ENCODE data around the gene WDR1. TPM values are rescaled to one million over a fixed set of nuclear protein-coding genes. Genes with fewer than 3 reads are reported as not detected.

WDR1 gene
- total and polyA plus RNA-seq, 4 donors = 85.8 to 148 (median 135) TPM

DNA sequence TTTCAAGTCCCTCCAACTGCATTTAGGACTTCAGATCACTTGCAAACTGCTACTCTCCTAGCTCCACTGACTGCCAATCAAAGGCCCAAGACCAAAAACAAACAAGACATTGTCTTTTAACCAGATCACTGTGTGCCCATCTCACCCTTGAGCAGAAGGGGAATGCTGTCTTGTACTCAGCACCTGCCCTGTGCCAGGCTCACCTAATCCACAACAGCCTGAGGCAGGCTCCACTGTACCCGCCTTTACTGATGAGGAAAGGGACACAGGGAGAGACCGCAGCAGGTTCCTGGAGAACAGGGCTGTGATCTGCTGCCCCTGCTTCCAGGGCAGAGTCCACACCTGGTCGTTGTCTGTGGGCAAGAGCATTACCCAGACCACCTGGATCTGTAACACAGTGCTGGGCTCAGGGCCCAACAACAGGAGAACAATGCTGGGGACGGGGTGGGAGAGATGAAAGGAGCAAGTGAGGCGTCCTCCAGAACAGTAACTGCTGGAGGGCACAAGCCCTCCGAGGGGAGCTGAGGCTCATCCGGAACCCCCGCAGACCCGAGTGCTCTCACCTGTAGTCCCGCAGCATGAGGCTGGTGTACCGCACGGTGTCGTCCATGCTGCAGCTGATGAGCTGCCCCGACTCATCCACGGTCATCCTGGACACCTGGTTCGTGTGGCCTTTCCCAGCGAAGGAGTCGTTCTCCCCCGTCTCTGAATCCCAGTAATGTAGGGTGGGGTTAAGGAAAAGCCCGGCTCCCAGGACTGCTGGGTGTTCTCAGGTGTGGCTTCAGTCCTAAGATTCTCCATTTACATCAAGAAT, 33.9 kb downstream of the WDR1 start:
- Histone ChIP-seq H3K4me3 (ENCODE audit: low read depth, low read length) (no peak overlapping the region), H3K36me3 (ENCODE audit: control insufficient read depth, insufficient read depth, low read length) (peaks cover 97% of the 10 kb centered on the region), H3K27me3 (ENCODE audit: control insufficient read depth, insufficient read depth, low read length) (no peaks in the 10 kb centered on the region), H3K4me1 (ENCODE audit: control insufficient read depth, insufficient read depth, low read length) (peaks cover 3% of the 10 kb centered on the region), H3K9me3 (ENCODE audit: control insufficient read depth, insufficient read depth, low read length) (no peaks in the 10 kb centered on the region), H3K27ac (ENCODE audit: low read depth, low read length) (no peak overlapping the region)
- 89% methylated on average over 16 of the region's 20 CpGs for WGBS (ENCODE audit: insufficient coverage)
- DNase-seq (ENCODE audit: low read depth in 4 of 6, low spot score in 6 of 6) = no peak

DNA sequence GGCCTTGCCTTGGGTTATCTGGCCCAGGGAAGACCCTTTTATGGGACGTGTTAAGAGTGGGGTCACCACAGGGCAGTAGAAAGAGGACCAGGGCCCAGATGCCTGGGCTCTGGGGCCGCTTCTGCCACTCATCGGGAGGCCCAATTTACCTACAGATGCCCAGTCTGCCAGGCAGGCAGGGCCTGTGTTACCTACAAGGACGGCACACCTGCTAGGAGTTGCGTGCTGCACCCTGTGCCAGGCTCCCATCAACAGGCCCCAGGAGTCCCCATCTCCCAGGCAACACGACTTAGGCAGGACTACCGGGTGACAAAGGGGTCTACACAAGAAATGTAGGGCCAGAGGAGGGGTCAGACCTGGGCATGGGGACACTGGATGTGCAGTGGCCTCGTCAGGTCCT, 34.6 kb downstream of the WDR1 start:
- Histone ChIP-seq H3K36me3 (ENCODE audit: control insufficient read depth, insufficient read depth, low read length) (peaks cover 97% of the 10 kb centered on the region), H3K27ac (ENCODE audit: low read depth, low read length) (no peak overlapping the region), H3K9me3 (ENCODE audit: control insufficient read depth, insufficient read depth, low read length) (no peaks in the 10 kb centered on the region), H3K4me3 (ENCODE audit: low read depth, low read length) (no peak overlapping the region), H3K27me3 (ENCODE audit: control insufficient read depth, insufficient read depth, low read length) (no peaks in the 10 kb centered on the region), H3K4me1 (ENCODE audit: control insufficient read depth, insufficient read depth, low read length) (peaks cover 3% of the 10 kb centered on the region)
- DNase-seq (ENCODE audit: low read depth in 4 of 6, low spot score in 6 of 6) = no peak
- 88% methylated on average over 8 of the region's 8 CpGs for WGBS (ENCODE audit: insufficient coverage)

DNA sequence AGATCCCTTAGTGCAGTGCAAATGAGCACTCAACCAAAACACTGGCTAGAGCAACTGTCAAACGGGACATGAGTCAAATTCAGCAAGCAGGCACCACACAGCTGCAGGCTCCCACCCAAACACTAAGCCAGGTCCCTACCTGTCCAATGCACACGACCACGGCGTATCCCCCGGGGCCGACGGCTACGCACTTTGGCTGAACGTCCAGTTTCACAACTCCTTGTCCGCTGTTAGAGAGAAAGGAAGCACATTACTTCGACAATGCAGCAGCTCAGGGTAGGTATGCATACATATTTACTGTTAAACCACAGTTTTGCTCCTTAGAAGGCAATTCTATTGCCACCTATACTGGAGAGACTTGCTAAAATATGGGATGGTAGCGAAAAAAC, 35.4 kb downstream of the WDR1 start:
- peaks cover 97% of the 10 kb centered on the region for H3K36me3 ChIP-seq (ENCODE audit: control insufficient read depth, insufficient read depth, low read length)
- no peak for DNase-seq (ENCODE audit: low read depth in 4 of 6, low spot score in 6 of 6)

DNA sequence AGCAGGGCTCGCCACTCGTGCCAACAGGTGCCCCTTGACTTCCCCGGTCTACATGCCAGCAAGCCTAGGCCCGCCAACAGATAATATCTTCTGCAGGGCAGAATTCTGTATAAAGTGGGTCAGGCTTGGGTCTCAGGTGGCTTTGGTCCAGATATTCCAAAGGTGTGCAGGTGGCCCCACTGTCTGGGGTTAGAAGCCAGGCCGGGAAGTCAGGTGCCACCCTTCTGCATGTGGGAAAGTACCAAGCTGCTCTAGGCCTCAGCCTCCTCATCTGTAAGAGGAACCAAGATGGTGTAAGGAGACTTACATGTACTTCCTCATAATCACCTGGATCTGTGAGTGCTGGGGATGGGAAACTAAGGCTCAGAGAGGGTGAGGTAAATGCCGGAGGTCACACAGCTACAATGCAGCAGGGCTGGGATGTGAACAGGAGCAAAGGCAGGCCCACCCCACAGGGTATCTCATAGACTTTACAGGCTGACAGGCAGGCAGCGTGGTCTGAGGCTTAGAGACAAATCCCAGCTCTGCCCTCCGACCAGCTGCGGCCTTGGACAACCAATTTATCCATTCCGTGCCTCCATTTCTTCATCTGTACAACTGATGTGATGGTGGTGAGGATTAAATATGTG, 35.9 kb downstream of the WDR1 start:
- no peaks in the 10 kb centered on the region for H3K9me3 ChIP-seq (ENCODE audit: control insufficient read depth, insufficient read depth, low read length)
- 96% methylated on average over 3 of the region's 10 CpGs for WGBS (ENCODE audit: insufficient coverage)
- no peak overlapping the region for H3K27ac ChIP-seq (ENCODE audit: low read depth, low read length)
- H3K36me3 ChIP-seq (ENCODE audit: control insufficient read depth, insufficient read depth, low read length) = peaks cover 97% of the 10 kb centered on the region
- H3K27me3 ChIP-seq (ENCODE audit: control insufficient read depth, insufficient read depth, low read length) = no peaks in the 10 kb centered on the region
- no peak for DNase-seq (ENCODE audit: low read depth in 4 of 6, low spot score in 6 of 6)
- no peak overlapping the region for H3K4me3 ChIP-seq (ENCODE audit: low read depth, low read length)
- H3K4me1 ChIP-seq (ENCODE audit: control insufficient read depth, insufficient read depth, low read length) = peaks cover 3% of the 10 kb centered on the region

More for the DNA sequence above, 35.4 kb downstream of the WDR1 start:
- WGBS (ENCODE audit: insufficient coverage) = 93% methylated on average over 10 of the region's 12 CpGs
- H3K27ac ChIP-seq (ENCODE audit: low read depth, low read length) = no peak overlapping the region
- peaks cover 3% of the 10 kb centered on the region for H3K4me1 ChIP-seq (ENCODE audit: control insufficient read depth, insufficient read depth, low read length)
- H3K27me3 ChIP-seq (ENCODE audit: control insufficient read depth, insufficient read depth, low read length) = no peaks in the 10 kb centered on the region
- H3K9me3 ChIP-seq (ENCODE audit: control insufficient read depth, insufficient read depth, low read length) = no peaks in the 10 kb centered on the region
- no peak overlapping the region for H3K4me3 ChIP-seq (ENCODE audit: low read depth, low read length)

DNA sequence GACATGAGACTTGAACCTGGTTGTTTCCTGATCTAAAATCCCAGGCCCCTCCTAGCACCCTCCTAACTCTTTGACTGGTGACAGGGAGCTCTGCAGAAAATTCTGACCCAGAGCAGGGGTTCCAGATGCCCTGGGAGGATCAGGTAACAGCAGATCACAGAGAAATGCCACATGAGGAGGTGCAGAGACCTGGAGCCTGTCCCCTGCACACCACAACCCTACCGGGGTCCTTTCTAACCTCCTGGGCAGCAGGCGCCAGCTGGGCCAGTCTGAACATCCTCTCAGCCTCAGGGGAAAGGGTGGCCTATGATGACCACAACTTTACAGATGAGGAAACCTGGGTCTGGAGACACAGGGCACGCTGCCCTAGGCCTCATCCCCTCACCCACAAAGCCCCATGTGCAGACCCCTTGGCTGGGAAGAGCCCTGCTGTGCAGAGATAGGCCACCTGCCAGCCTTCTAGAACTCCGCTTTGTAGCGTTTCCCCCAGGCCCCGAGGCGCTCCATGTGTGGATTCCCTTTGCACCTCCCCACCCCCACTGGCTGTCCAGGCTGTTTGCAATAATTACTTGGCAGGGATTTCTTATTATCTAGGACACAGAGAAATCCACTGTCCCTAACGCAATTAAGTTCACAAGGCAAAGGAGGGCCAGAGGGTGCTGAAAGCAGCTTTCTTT, 36.5 kb downstream of the WDR1 start:
- H3K9me3 ChIP-seq (ENCODE audit: control insufficient read depth, insufficient read depth, low read length) = no peaks in the 10 kb centered on the region
- DNase-seq (ENCODE audit: low read depth in 4 of 6, low spot score in 6 of 6) = no peak
- H3K36me3 ChIP-seq (ENCODE audit: control insufficient read depth, insufficient read depth, low read length) = peaks cover 97% of the 10 kb centered on the region
- H3K27ac ChIP-seq (ENCODE audit: low read depth, low read length) = no peak overlapping the region
- peaks cover 3% of the 10 kb centered on the region for H3K4me1 ChIP-seq (ENCODE audit: control insufficient read depth, insufficient read depth, low read length)
- WGBS (ENCODE audit: insufficient coverage) = 79% methylated on average over 8 of the region's 8 CpGs
- no peaks in the 10 kb centered on the region for H3K27me3 ChIP-seq (ENCODE audit: control insufficient read depth, insufficient read depth, low read length)
- H3K4me3 ChIP-seq (ENCODE audit: low read depth, low read length) = no peak overlapping the region

DNA sequence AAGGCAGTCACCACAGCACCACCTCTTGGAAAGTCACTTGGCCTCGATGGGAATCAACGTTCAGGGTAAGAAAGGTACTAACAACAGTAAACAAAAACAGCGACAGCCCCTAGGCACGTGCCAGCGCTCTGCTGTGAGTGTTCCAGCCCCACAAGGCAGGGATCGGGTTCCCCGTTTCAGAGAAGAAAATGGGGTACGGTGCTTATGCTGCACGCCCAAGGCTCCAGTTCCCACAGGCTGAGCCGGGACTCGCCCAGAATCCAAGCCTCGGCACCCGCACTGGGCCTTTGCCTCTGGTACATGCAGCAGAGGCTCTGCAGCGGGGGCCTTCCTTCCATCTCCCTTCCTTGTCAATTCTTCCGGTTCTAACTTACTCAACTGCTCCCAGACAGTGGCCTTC, 37.3 kb downstream of the WDR1 start:
- WGBS (ENCODE audit: insufficient coverage) = 96% methylated on average over 13 of the region's 15 CpGs

DNA sequence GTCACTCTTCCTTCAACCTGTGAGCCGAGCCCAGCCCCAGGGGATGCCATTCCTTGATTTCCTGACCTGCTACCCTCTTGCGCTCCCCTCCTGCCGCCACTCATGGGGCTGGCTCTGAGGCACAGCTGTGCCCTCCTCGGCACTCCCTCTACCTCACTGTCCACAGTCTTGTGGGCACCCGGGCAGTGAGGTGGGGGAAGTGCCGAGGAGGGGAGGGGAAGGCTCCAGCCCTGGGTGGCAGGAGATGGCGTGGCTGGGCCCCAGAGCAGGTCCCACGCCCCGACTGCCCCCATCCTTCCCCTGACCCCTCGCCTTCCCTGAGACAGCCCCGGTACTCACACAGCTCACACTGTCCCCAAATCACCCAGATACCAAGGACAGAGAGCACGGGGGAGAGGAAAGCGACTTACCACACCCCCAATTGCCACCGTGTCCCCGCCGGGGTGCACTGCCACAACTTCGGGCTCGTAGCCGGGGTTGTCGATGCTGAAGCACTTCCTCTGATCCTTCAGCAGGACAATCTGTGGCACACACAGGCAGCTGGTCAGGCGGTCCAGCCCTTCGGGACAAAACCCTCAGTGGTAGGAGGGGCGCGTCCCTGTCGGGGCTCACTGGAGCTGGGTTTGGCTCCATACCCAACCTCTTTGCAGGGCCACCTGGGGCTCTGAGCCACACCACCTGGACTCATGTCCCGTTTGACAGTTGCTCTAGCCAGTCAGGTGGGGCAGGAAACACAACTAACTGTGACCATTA, 37.9 kb downstream of the WDR1 start:
- DNase-seq (ENCODE audit: low read depth in 4 of 6, low spot score in 6 of 6) = no peak
- H3K9me3 ChIP-seq (ENCODE audit: control insufficient read depth, insufficient read depth, low read length) = no peaks in the 10 kb centered on the region
- no peak overlapping the region for H3K27ac ChIP-seq (ENCODE audit: low read depth, low read length)
- 95% methylated on average over 19 of the region's 26 CpGs for WGBS (ENCODE audit: insufficient coverage)
- no peak overlapping the region for H3K4me3 ChIP-seq (ENCODE audit: low read depth, low read length)
- peaks cover 3% of the 10 kb centered on the region for H3K4me1 ChIP-seq (ENCODE audit: control insufficient read depth, insufficient read depth, low read length)
- H3K27me3 ChIP-seq (ENCODE audit: control insufficient read depth, insufficient read depth, low read length) = no peaks in the 10 kb centered on the region
- H3K36me3 ChIP-seq (ENCODE audit: control insufficient read depth, insufficient read depth, low read length) = peaks cover 94% of the 10 kb centered on the region

More for the DNA sequence above, 37.3 kb downstream of the WDR1 start:
- Histone ChIP-seq H3K27me3 (ENCODE audit: control insufficient read depth, insufficient read depth, low read length) (no peaks in the 10 kb centered on the region), H3K36me3 (ENCODE audit: control insufficient read depth, insufficient read depth, low read length) (peaks cover 96% of the 10 kb centered on the region), H3K27ac (ENCODE audit: low read depth, low read length) (no peak overlapping the region), H3K9me3 (ENCODE audit: control insufficient read depth, insufficient read depth, low read length) (no peaks in the 10 kb centered on the region), H3K4me1 (ENCODE audit: control insufficient read depth, insufficient read depth, low read length) (peaks cover 3% of the 10 kb centered on the region), H3K4me3 (ENCODE audit: low read depth, low read length) (no peak overlapping the region)
- no peak for DNase-seq (ENCODE audit: low read depth in 4 of 6, low spot score in 6 of 6)

DNA sequence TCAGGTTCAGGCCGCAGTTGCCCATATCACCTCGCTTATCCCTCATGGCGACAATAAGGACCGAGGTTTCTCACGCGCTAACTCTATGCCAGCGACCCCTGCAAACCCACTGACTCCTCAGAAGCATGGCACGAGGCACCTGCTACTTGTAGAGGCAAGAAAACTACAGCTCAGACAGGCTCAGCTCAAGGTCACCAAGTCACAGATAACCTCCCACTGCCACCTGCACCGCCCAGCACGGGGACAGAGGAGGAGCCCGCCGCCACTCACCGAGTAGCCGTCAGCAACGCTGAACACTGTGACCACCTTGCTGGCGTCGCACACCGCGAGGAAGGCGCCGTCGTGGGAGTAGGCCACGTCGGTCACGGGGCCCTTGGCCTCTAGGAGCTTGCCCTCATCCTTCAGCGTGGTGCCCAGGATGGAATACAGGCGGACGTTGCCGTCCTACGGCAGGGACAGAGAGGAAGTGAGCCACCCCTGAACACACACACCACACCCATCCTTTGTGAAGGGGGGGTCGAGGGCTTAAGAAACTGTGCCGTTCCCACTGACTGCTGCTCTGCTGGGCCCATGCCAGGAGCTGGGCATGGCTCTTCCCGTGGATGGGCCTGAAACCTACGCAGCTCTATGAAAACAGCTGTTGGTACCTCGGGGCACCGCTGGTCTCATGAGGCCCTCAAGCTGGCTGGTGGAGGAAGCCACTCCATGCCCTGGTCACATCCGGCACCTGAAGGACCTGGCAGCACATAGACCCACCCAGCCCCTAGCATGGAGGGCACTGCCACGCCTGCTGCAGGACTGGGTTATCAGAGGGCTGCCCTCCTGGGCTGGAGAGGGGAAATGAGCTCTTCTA, 38.9 kb downstream of the WDR1 start:
- Histone ChIP-seq H3K4me1 (ENCODE audit: control insufficient read depth, insufficient read depth, low read length) (peaks cover 3% of the 10 kb centered on the region), H3K9me3 (ENCODE audit: control insufficient read depth, insufficient read depth, low read length) (no peaks in the 10 kb centered on the region), H3K27ac (ENCODE audit: low read depth, low read length) (no peak overlapping the region), H3K27me3 (ENCODE audit: control insufficient read depth, insufficient read depth, low read length) (no peaks in the 10 kb centered on the region), H3K36me3 (ENCODE audit: control insufficient read depth, insufficient read depth, low read length) (peaks cover 85% of the 10 kb centered on the region), H3K4me3 (ENCODE audit: low read depth, low read length) (no peak overlapping the region)
- 92% methylated on average over 30 of the region's 38 CpGs for WGBS (ENCODE audit: insufficient coverage)
- DNase-seq (ENCODE audit: low read depth in 4 of 6, low spot score in 6 of 6) = no peak

DNA sequence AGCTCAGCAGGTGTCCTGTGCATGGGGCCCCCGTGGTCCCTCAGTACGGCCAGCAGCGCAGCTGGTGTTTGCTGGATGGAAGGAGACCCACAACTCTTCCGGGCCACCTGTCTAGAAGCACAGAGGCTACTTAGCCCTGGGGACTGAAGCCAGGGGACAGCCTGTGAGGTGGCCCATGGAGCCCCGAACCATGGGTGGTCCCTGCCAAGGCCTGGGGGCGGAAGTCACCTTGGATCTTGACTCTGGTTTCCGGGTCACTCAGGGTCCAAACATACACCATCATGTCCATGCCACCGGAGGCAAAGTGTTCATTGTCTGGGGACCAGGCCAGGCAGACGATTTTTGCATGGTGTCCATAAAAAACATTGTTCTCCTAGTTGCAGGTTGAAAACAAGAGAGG, 39.5 kb downstream of the WDR1 start:
- peaks cover 3% of the 10 kb centered on the region for H3K4me1 ChIP-seq (ENCODE audit: control insufficient read depth, insufficient read depth, low read length)
- WGBS (ENCODE audit: insufficient coverage) = 94% methylated on average over 9 of the region's 9 CpGs
- H3K9me3 ChIP-seq (ENCODE audit: control insufficient read depth, insufficient read depth, low read length) = no peaks in the 10 kb centered on the region
- no peak overlapping the region for H3K27ac ChIP-seq (ENCODE audit: low read depth, low read length)
- no peak overlapping the region for H3K4me3 ChIP-seq (ENCODE audit: low read depth, low read length)
- peaks cover 78% of the 10 kb centered on the region for H3K36me3 ChIP-seq (ENCODE audit: control insufficient read depth, insufficient read depth, low read length)
- H3K27me3 ChIP-seq (ENCODE audit: control insufficient read depth, insufficient read depth, low read length) = no peaks in the 10 kb centered on the region
- DNase-seq (ENCODE audit: low read depth in 4 of 6, low spot score in 6 of 6) = no peak
